Activated CD4-positive, CD25-positive, alpha-beta regulatory T cell (primary cell): ENCODE measurements around the gene CFDP1.

Experiments
- DNase-seq, 4 experiments: peaks; one replicate each; lab custom pipeline; 2025; lab: John Stamatoyannopoulos, UW

CFDP1 gene

GRCh38 chr16:75319513-75320411 lies 113.5 kb downstream of the CFDP1 start:
- no peak for DNase-seq

- DNase-seq, result no peak
These were observed 114.6 kb downstream of the CFDP1 start for GRCh38 chr16:75318737-75319136.

GRCh38 chr16:75317532-75317931 lies 115.8 kb downstream of the CFDP1 start:
- DNase-seq, result no peak

- no peak for DNase-seq
These were observed 116.2 kb downstream of the CFDP1 start for GRCh38 chr16:75317101-75317522.

GRCh38 chr16:75315539-75316306 lies 117.6 kb downstream of the CFDP1 start:
- no peak for DNase-seq

- no peak for DNase-seq
These were observed 120.4 kb downstream of the CFDP1 start for GRCh38 chr16:75312875-75313274.

- no peak for DNase-seq
These were observed 121.8 kb downstream of the CFDP1 start for GRCh38 chr16:75311383-75311938.

GRCh38 chr16:75310541-75310940 lies 122.8 kb downstream of the CFDP1 start:
- no peak for DNase-seq

- DNase-seq, result no peak
These were observed 123.3 kb downstream of the CFDP1 start for GRCh38 chr16:75309899-75310430.

GRCh38 chr16:75309156-75309555 lies 124.1 kb downstream of the CFDP1 start:
- no peak for DNase-seq

- no peak for DNase-seq
These were observed 125.3 kb downstream of the CFDP1 start for GRCh38 chr16:75308011-75308410.

GRCh38 chr16:75307506-75307905 lies 125.8 kb downstream of the CFDP1 start:
- DNase-seq, result no peak

GRCh38 chr16:75306099-75306762 lies 127.1 kb downstream of the CFDP1 start:
- DNase-seq, result no peak

- peak in 1 of 4 experiments; percentile 28 for DNase-seq
These were observed 127.8 kb downstream of the CFDP1 start for GRCh38 chr16:75305364-75306098.

GRCh38 chr16:75304521-75305363 lies 128.6 kb downstream of the CFDP1 start:
- DNase-seq, result no peak

GRCh38 chr16:75301804-75302203 lies 131.5 kb downstream of the CFDP1 start:
- DNase-seq, result no peak

- DNase-seq, result no peak
These were observed 135.0 kb downstream of the CFDP1 start for GRCh38 chr16:75298267-75298666.

GRCh38 chr16:75296606-75297005 lies 136.7 kb downstream of the CFDP1 start:
- no peak for DNase-seq

GRCh38 chr16:75294773-75295459 lies 138.4 kb downstream of the CFDP1 start:
- no peak for DNase-seq

- no peak for DNase-seq
These were observed 139.5 kb downstream of the CFDP1 start for GRCh38 chr16:75293772-75294171.
